GM18870 (cell line): Measurements from ENCODE around the gene HECA.
A peak's percentile ranks its signal among the peaks of the same experiment; 100 is the strongest.
"Not testable (repeated sequence)": the region's sequence is repeated elsewhere in the genome, so short reads cannot be mapped to it uniquely, and the experiment has no call there.

Source experiments
- ATAC-seq: cut with Tn5 transposase; IDR thresholded peaks from one replicate; pipeline ENCODE4 v1.9.1; 2021; ENCODE audit warnings: moderate library complexity; ENCODE audit not compliant: unreplicated experiment

The HECA gene, protein sequence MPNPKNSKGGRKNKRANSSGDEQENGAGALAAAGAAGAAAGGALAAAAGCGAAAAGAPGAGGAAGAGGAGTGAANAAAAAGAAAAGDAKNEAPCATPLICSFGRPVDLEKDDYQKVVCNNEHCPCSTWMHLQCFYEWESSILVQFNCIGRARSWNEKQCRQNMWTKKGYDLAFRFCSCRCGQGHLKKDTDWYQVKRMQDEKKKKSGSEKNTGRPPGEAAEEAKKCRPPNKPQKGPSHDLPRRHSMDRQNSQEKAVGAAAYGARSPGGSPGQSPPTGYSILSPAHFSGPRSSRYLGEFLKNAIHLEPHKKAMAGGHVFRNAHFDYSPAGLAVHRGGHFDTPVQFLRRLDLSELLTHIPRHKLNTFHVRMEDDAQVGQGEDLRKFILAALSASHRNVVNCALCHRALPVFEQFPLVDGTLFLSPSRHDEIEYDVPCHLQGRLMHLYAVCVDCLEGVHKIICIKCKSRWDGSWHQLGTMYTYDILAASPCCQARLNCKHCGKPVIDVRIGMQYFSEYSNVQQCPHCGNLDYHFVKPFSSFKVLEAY

GRCh38 chr6:139134817-139135577 is at the start of gene HECA:
HECA (plus strand) TSS chr6:139135080; CDS start chr6:139135397, 317 bp downstream.
- ATAC-seq = peak; percentile 77

DNA sequence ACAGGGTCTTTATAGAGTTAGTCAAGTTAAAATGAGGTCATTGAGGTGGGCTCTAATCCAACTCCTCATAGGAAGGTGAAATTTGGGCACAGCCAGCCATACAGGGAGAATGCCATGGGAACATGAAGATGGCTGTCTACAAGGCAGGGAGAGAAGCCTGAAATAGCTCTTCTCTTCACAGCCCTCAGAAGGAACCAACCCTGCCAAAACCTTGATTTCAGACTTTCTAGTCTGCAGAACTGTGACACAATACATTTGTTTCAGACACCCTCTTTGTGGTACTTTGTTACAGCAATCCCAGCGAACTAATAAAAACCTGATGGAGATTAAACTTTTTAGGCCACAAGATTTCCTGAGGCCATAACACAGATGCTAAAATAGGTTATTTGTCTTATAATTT is 43.1 kb upstream of the HECA start:
- no peak for ATAC-seq

DNA sequence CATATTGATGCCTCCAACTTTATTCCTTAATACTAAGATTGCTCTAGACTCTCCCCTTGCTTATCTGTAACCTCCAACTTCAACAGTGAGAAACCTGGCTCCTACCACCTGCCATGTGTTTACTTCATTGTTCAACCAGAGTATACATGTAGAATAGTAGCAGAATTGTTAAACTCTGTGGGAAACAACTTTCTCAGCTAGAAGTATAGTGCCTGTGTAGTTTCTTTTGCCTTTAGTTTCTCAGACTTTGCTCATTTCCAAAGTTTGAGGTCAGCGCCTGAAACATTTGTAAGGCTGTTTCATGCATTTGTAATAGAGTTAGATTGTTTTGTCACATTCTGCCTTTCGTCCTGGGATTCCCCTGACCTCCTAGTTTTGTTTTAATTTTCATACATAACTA is 34.9 kb upstream of the HECA start:
- ATAC-seq = peak; percentile 98

DNA sequence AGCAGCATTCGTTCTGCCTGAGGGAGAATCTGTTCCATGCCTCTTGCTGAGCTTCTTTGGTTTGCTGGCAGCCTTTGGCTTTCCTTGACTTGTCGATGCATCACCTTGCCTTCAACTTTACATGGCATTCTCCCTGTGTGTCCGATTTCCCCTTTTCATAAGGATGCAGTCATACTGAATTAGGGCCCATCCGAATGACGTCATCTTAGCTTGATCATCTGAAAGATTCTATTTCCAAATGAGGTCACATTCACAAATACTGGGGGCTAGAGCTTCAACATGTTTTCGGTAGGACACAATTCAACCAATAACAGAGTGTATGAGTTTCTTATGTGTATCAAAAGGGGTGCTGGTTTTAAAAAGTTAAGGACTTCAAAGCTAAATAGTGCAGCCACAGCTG is 27.8 kb upstream of the HECA start:
- no peak for ATAC-seq

- ATAC-seq = no peak
Observed at GRCh38 chr6:139108378-139108777, 26.5 kb upstream of the HECA start.

GRCh38 chr6:139109558-139109957 is 25.3 kb upstream of the HECA start:
- no peak for ATAC-seq

DNA sequence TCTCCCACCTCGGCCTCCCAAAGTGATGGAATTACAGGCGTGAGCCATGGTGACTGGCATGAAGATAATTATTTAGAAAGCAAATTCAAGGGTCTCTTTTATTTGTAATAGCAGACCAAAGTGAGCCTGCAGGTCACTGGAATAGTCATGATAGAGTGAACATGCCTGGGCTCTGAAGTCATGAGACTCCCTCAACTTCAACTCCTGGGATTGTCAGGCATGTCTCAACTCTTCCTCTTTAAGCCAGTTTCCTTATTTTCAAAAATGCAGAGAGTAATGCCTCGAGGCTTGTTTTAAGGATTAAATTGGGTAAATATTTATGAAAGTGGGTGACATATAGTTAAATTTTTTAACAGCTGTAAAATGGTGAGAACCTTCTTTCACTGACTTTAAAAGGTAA is 22.7 kb upstream of the HECA start:
- no peak for ATAC-seq

DNA sequence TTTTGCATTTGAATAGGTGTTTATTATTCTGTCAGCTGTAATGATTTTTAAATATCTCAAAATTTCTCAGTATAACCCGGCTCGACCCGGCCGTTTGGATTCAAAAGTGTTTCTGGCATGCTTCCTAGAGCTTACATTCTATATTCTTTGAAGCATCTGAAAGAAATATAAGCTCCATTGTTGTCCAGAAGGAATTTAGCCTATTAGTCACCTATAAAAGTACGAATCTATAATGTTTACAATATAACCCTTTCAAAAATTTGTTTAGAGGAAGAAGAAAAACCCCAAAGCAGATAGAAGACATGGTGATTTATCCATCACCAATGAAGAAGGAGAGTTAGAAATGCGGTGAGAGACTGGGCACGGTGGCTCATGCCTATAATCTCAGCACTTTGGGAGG is 22.3 kb upstream of the HECA start:
- no peak for ATAC-seq

DNA sequence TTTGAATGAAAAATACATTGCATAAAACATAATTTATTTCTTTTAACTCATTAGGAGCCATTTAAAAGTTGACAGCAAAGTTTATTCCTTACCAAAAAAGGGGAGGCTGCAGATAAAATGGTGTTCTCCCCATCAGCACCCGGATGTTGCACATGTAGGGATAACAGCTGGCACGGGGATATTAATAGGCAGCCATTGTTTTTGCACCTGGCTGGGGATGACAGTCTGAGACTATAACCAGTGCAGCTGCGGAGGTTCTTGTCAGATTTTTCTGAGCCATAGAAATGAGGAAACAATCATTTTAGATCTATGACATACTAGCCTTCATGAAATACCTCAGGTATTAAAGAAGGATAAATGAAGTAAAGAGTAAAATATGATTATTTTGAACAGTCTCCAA is 20.1 kb upstream of the HECA start:
- no peak for ATAC-seq

- ATAC-seq = no peak
Observed at GRCh38 chr6:139115989-139116758, 18.7 kb upstream of the HECA start.

DNA sequence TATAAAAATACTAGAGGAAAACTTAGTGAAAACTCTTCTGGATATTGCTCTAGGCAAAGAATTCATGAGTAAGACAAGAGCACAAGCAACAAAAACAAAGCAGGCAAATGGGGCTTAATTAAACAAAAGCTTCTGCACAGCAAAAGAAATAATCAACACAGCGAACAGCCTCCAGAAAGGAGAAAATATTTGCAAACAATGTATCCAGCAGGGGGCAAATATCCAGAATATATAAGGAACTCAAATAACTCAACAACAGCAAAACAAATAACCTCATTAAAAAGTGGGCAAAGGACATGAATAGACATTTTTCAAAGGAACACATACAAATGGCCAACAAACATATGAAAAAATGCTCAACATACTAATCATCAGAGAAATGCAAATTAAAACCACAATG is 17.1 kb upstream of the HECA start:
- no peak for ATAC-seq

DNA sequence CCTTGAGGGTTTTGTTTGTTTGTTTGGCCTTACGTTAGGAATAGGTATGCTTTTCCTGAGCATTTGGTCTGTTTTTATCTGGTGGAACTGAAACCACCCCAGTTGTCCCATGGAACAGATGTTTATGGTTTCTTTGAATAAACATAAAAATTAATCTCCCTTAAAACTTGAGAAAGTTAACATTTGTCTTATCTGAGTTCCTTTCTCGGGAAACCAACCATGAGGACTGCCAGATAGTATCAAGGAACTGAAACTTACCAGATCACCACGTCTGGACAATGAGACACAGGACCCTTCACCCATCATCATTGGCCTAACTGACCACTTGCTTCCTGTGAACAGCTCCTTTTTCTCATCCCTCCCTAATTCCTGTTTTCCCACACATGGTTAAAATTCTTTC is 15.3 kb upstream of the HECA start:
- ATAC-seq = no peak

GRCh38 chr6:139122823-139123222 is 12.1 kb upstream of the HECA start:
- ATAC-seq = not testable (repeated sequence)

GRCh38 chr6:139124887-139125672 is 9.8 kb upstream of the HECA start:
- ATAC-seq = peak; percentile 100

- ATAC-seq = no peak
Observed at GRCh38 chr6:139126255-139126654, 8.6 kb upstream of the HECA start.

DNA sequence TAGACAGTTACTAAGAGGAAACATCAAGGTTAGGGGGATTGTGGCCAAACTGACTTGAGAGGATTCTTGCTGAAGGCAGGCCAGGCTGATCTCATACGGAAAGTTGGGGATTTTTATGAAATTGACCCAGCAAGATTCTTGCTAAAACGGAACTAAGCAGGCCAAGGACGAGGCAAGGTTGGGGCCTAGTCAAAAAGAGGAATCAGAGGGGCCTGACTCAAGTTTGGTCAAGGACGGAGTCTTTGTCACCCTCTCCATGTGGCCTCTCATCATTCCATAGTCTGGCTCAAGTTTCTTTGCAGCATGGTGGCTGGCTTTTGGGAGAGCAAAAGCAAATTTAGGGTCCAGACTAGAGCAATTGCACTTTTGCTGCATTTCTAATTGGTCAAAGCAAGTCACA is 7.9 kb upstream of the HECA start:
- no peak for ATAC-seq

DNA sequence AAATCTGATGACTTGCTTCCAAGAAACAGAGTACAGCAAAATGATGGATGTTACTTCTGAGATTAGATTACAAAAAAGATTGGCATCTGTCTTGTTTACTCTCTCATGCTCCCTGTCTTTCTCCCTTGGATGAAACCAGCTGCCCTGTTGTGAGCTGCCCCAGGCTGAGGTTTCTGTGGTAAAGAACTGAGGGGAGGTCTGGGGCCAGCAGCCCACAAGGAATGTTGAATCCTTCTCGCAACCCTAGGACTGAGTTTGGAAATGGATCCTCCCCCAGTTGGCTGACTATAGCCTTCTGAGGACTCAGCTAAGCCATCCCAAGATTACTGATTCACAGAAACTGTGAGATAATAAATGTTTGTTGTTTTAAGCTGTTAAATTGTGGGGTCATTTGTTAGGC is 5.6 kb upstream of the HECA start:
- ATAC-seq = no peak

- no peak for ATAC-seq
Observed at GRCh38 chr6:139131736-139132280, 3.1 kb upstream of the HECA start.

- no peak for ATAC-seq
Observed at GRCh38 chr6:139133262-139134063, 1.4 kb upstream of the HECA start.

DNA sequence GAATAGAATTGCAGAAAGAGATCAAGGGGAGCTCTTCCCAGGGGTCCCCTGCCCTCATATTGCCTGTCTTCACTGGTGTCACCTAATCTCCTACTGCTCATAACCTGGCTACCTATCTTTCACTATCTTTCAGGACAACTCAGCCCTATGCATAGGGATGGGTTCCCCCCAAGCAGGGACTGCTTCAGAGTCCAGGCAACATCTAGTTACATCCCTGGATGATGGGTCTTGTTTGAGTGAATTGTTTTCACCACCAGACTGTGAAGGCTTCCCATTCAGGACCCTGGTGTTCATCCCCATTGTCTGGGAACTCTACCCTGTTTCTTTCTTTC is 850 bp upstream of the HECA start:
- ATAC-seq = no peak
